ENCODE data around the gene NDEL1.
A peak's percentile ranks its signal among the peaks of the same experiment; 100 is the strongest.

Gene NDEL1

GRCh38 chr17:8398980-8399379 lies 36.7 kb upstream of the NDEL1 start:
- Histone ChIP-seq H3K9ac (ENCODE audit: low read depth, low read length) (no peak overlapping the region), H3K4me1 (ENCODE audit: insufficient read depth, low read length) (no peaks in the 10 kb centered on the region), H3K27me3 (ENCODE audit: insufficient read depth, low read length) (peaks cover 2% of the 10 kb centered on the region; the same call in 1 of the 2 replicates), H3K4me3 (ENCODE audit: low read length) (no peak overlapping the region), H3K27ac (ENCODE audit: low read depth, low read length) (no peak overlapping the region), H3K36me3 (ENCODE audit: insufficient read depth, low read length) (no peaks in the 10 kb centered on the region), H3K9me3 (ENCODE audit: insufficient read depth, low read depth, low read length) (no peaks in the 10 kb centered on the region)
- 76% methylated on average over 6 of the region's 6 CpGs for WGBS

GRCh38 chr17:8401107-8401506 lies 34.6 kb upstream of the NDEL1 start:
- Histone ChIP-seq H3K27me3 (ENCODE audit: insufficient read depth, low read length) (peaks cover 2% of the 10 kb centered on the region; the same call in 1 of the 2 replicates), H3K36me3 (ENCODE audit: insufficient read depth, low read length) (no peaks in the 10 kb centered on the region), H3K27ac (ENCODE audit: low read depth, low read length) (no peak overlapping the region), H3K4me1 (ENCODE audit: insufficient read depth, low read length) (no peaks in the 10 kb centered on the region), H3K9ac (ENCODE audit: low read depth, low read length) (no peak overlapping the region), H3K9me3 (ENCODE audit: insufficient read depth, low read depth, low read length) (no peaks in the 10 kb centered on the region), H3K4me3 (ENCODE audit: low read length) (no peak overlapping the region)
- WGBS, result 86% methylated on average over 1 of the region's 2 CpGs

DNA sequence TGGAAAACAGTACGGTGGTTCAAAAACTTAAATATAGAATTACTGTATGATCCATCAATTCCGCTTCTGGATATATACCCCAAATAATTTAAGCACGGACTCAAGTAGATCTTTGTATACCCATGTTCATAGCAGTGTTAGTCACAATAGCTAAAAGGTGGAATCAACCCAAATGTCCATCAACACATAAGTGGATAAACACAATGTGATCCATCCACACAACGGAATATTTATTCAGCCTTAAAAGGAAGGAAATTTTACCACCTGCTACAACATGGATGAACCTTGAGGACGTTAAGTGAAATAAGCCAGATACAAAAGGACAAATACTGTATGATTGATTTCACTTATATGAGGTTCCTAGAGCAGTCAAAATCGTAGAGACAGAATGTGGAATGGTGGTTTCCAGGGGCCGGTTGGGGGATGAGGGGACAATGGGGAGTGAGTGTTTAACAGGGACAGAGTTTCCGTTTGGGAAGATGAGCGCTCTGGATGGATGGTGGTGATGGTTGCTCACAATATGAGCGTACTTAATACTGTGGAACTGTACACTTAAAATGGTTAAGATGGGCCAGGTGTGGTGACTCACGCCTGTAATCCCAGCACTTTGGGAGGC lies 32.7 kb upstream of the NDEL1 start:
- H3K9me3 ChIP-seq (ENCODE audit: insufficient read depth, low read depth, low read length), result no peaks in the 10 kb centered on the region
- H3K4me1 ChIP-seq (ENCODE audit: insufficient read depth, low read length), result no peaks in the 10 kb centered on the region
- no peak overlapping the region for H3K9ac ChIP-seq (ENCODE audit: low read depth, low read length)
- H3K4me3 ChIP-seq (ENCODE audit: low read length), result no peak overlapping the region
- no peaks in the 10 kb centered on the region for H3K27me3 ChIP-seq (ENCODE audit: insufficient read depth, low read length)
- H3K36me3 ChIP-seq (ENCODE audit: insufficient read depth, low read length), result no peaks in the 10 kb centered on the region
- WGBS, result 89% methylated on average over 10 of the region's 11 CpGs
- H3K27ac ChIP-seq (ENCODE audit: low read depth, low read length), result no peak overlapping the region

GRCh38 chr17:8405499-8406016 lies 30.1 kb upstream of the NDEL1 start:
- 90% methylated on average over 11 of the region's 11 CpGs for WGBS
- no peak overlapping the region for H3K27ac ChIP-seq (ENCODE audit: low read depth, low read length)
- H3K36me3 ChIP-seq (ENCODE audit: insufficient read depth, low read length), result no peaks in the 10 kb centered on the region

DNA sequence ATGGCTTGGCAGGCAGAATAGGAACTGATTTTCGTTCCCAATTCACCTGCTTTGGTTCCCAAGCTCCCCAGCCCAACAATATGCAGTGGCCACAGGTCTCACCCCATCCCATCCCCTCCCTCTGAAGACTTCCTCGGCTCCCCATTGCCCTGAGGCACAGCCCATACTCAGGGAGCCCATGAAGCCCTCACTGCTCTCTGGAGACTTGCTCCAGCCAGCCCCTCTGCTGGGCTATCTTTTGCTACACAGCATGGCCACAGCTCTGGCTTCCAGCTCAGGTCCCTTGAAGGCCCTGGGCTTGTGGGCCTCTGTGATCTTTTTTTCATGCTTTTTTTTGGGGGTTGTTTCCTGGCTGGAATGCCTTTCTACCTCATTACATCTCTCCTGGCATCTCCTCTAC lies 29.5 kb upstream of the NDEL1 start:
- Histone ChIP-seq H3K4me1 (ENCODE audit: insufficient read depth, low read length) (0 out of 2 replicates have a peak, but pooled peaks cover 4% of the 10 kb centered on the region), H3K9me3 (ENCODE audit: insufficient read depth, low read depth, low read length) (no peaks in the 10 kb centered on the region), H3K27ac (ENCODE audit: low read depth, low read length) (no peak overlapping the region), H3K4me3 (ENCODE audit: low read length) (no peak overlapping the region), H3K36me3 (ENCODE audit: insufficient read depth, low read length) (no peaks in the 10 kb centered on the region), H3K27me3 (ENCODE audit: insufficient read depth, low read length) (no peaks in the 10 kb centered on the region), H3K9ac (ENCODE audit: low read depth, low read length) (no peak overlapping the region)
- 90% methylated on average over 2 of the region's 2 CpGs for WGBS

More at GRCh38 chr17:8405499-8406016, 30.1 kb upstream of the NDEL1 start:
- Histone ChIP-seq H3K4me1 (ENCODE audit: insufficient read depth, low read length) (0 out of 2 replicates have a peak, but pooled peaks cover 4% of the 10 kb centered on the region), H3K9me3 (ENCODE audit: insufficient read depth, low read depth, low read length) (no peaks in the 10 kb centered on the region), H3K4me3 (ENCODE audit: low read length) (no peak overlapping the region), H3K9ac (ENCODE audit: low read depth, low read length) (no peak overlapping the region), H3K27me3 (ENCODE audit: insufficient read depth, low read length) (no peaks in the 10 kb centered on the region)

- WGBS, result 77% methylated on average over 14 of the region's 14 CpGs
- Histone ChIP-seq H3K9ac (ENCODE audit: low read depth, low read length) (0 out of 2 replicates have a peak overlapping the region, but pooled peaks have one; percentile 12), H3K27ac (ENCODE audit: low read depth, low read length) (no peak overlapping the region)
Observed at GRCh38 chr17:8408371-8408770, 27.3 kb upstream of the NDEL1 start.

GRCh38 chr17:8409966-8410882 lies 25.5 kb upstream of the NDEL1 start:
- H3K36me3 ChIP-seq (ENCODE audit: insufficient read depth, low read length), result no peaks in the 10 kb centered on the region
- 38% methylated on average over 19 of the region's 19 CpGs for WGBS
- H3K4me3 ChIP-seq (ENCODE audit: low read length), result no peak overlapping the region

More at GRCh38 chr17:8408371-8408770, 27.3 kb upstream of the NDEL1 start:
- no peaks in the 10 kb centered on the region for H3K36me3 ChIP-seq (ENCODE audit: insufficient read depth, low read length)
- no peaks in the 10 kb centered on the region for H3K9me3 ChIP-seq (ENCODE audit: insufficient read depth, low read depth, low read length)
- no peaks in the 10 kb centered on the region for H3K27me3 ChIP-seq (ENCODE audit: insufficient read depth, low read length)
- no peak overlapping the region for H3K4me3 ChIP-seq (ENCODE audit: low read length)
- H3K4me1 ChIP-seq (ENCODE audit: insufficient read depth, low read length), result 0 out of 2 replicates have a peak, but pooled peaks cover 4% of the 10 kb centered on the region

DNA sequence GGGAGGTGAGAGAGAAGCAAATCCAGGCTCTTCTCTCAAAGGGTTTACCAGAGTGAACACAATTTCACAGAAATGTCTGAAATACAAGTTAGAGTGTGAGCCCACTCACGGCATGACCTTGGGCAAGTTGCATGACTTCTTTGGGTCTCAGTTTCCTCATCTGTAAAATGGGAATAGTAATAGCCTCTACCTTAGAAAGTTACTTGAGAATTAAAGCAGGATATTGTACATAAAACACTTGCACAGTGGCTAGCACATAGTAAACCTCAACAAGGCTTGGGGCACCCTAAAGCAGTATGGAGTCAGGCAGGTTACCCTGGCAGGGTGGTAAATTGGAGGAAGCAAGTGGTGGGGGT lies 24.8 kb upstream of the NDEL1 start:
- Histone ChIP-seq H3K36me3 (ENCODE audit: insufficient read depth, low read length) (no peaks in the 10 kb centered on the region), H3K27ac (ENCODE audit: low read depth, low read length) (no peak overlapping the region), H3K4me1 (ENCODE audit: insufficient read depth, low read length) (0 out of 2 replicates have a peak, but pooled peaks cover 4% of the 10 kb centered on the region), H3K9ac (ENCODE audit: low read depth, low read length) (no peak overlapping the region), H3K4me3 (ENCODE audit: low read length) (no peak overlapping the region), H3K9me3 (ENCODE audit: insufficient read depth, low read depth, low read length) (no peaks in the 10 kb centered on the region), H3K27me3 (ENCODE audit: insufficient read depth, low read length) (no peaks in the 10 kb centered on the region)
- WGBS, result 75% methylated on average over 1 of the region's 1 CpG

More at GRCh38 chr17:8409966-8410882, 25.5 kb upstream of the NDEL1 start:
- Histone ChIP-seq H3K9ac (ENCODE audit: low read depth, low read length) (no peak overlapping the region), H3K27ac (ENCODE audit: low read depth, low read length) (no peak overlapping the region), H3K27me3 (ENCODE audit: insufficient read depth, low read length) (no peaks in the 10 kb centered on the region), H3K9me3 (ENCODE audit: insufficient read depth, low read depth, low read length) (no peaks in the 10 kb centered on the region), H3K4me1 (ENCODE audit: insufficient read depth, low read length) (0 out of 2 replicates have a peak, but pooled peaks cover 4% of the 10 kb centered on the region)

GRCh38 chr17:8412089-8412488 lies 23.6 kb upstream of the NDEL1 start:
- H3K9ac ChIP-seq (ENCODE audit: low read depth, low read length), result no peak overlapping the region
- no peaks in the 10 kb centered on the region for H3K36me3 ChIP-seq (ENCODE audit: insufficient read depth, low read length)
- H3K4me1 ChIP-seq (ENCODE audit: insufficient read depth, low read length), result 0 out of 2 replicates have a peak, but pooled peaks cover 4% of the 10 kb centered on the region
- H3K27ac ChIP-seq (ENCODE audit: low read depth, low read length), result no peak overlapping the region
- H3K9me3 ChIP-seq (ENCODE audit: insufficient read depth, low read depth, low read length), result no peaks in the 10 kb centered on the region
- H3K27me3 ChIP-seq (ENCODE audit: insufficient read depth, low read length), result no peaks in the 10 kb centered on the region
- H3K4me3 ChIP-seq (ENCODE audit: low read length), result no peak overlapping the region
- 79% methylated on average over 5 of the region's 5 CpGs for WGBS

- H3K4me1 ChIP-seq (ENCODE audit: insufficient read depth, low read length), result 0 out of 2 replicates have a peak, but pooled peaks cover 4% of the 10 kb centered on the region
- H3K27me3 ChIP-seq (ENCODE audit: insufficient read depth, low read length), result no peaks in the 10 kb centered on the region
- H3K27ac ChIP-seq (ENCODE audit: low read depth, low read length), result no peak overlapping the region
- no peaks in the 10 kb centered on the region for H3K9me3 ChIP-seq (ENCODE audit: insufficient read depth, low read depth, low read length)
- WGBS, result 95% methylated on average over 3 of the region's 4 CpGs
- H3K4me3 ChIP-seq (ENCODE audit: low read length), result no peak overlapping the region
- H3K36me3 ChIP-seq (ENCODE audit: insufficient read depth, low read length), result no peaks in the 10 kb centered on the region
- H3K9ac ChIP-seq (ENCODE audit: low read depth, low read length), result no peak overlapping the region
Observed at GRCh38 chr17:8413328-8413727, 22.4 kb upstream of the NDEL1 start.

GRCh38 chr17:8413938-8414337 lies 21.7 kb upstream of the NDEL1 start:
- H3K9me3 ChIP-seq (ENCODE audit: insufficient read depth, low read depth, low read length), result no peaks in the 10 kb centered on the region

More at GRCh38 chr17:8413938-8414337, 21.7 kb upstream of the NDEL1 start:
- Histone ChIP-seq H3K27me3 (ENCODE audit: insufficient read depth, low read length) (no peaks in the 10 kb centered on the region), H3K27ac (ENCODE audit: low read depth, low read length) (no peak overlapping the region), H3K36me3 (ENCODE audit: insufficient read depth, low read length) (no peaks in the 10 kb centered on the region), H3K4me1 (ENCODE audit: insufficient read depth, low read length) (no peaks in the 10 kb centered on the region), H3K9ac (ENCODE audit: low read depth, low read length) (no peak overlapping the region), H3K4me3 (ENCODE audit: low read length) (no peak overlapping the region)

Data from HUES64 (cell line).